Measurements from ENCODE around the gene CDKAL1.

DNA sequence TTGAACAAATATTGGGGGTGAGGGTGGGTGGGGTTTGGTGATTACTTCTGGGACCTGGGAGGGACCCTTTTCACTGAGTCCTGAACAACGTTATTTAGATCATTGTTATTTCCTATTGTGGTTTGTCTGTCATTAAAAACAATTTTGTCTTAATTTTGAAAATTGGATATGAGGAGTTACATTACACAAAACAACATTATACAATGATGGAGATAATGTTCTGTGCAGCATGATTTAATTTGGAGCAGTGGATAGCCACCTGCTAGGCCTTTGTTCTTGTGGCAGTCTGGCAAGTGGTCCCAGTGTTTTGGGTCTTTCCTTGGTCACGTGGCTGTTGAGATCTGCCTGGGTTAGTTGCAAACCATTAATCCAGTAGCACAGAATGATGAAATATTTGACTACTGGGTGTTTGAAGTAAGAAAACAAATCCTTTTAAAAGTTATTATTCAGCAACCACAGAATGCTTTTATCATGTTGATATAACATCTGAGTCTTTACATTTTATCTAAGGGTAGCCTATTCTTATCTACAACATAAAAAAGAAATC, 172.8 kb downstream of the CDKAL1 start:
- TF ChIP-seq REST (IDR thresholded peaks at IDR 0.05; ENCODE audit: insufficient replicate concordance, low read depth), result no peak
- TF ChIP-seq, protein P1, sequence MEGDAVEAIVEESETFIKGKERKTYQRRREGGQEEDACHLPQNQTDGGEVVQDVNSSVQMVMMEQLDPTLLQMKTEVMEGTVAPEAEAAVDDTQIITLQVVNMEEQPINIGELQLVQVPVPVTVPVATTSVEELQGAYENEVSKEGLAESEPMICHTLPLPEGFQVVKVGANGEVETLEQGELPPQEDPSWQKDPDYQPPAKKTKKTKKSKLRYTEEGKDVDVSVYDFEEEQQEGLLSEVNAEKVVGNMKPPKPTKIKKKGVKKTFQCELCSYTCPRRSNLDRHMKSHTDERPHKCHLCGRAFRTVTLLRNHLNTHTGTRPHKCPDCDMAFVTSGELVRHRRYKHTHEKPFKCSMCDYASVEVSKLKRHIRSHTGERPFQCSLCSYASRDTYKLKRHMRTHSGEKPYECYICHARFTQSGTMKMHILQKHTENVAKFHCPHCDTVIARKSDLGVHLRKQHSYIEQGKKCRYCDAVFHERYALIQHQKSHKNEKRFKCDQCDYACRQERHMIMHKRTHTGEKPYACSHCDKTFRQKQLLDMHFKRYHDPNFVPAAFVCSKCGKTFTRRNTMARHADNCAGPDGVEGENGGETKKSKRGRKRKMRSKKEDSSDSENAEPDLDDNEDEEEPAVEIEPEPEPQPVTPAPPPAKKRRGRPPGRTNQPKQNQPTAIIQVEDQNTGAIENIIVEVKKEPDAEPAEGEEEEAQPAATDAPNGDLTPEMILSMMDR (IDR thresholded peaks at IDR 0.05; ENCODE audit: insufficient read depth, low read length), result no peak
